GM12872 (cell line): Measurements from ENCODE around the gene CCDC50.

Experiments
- TF ChIP-seq, protein P1 (sequence below): IDR thresholded peaks from 3 replicates; pipeline ENCODE4 v1.5.1; 2011; ENCODE audit warnings: low read depth, mild to moderate bottlenecking, low read length, moderate library complexity; ENCODE audit not compliant: insufficient read depth

The CCDC50 gene

DNA sequence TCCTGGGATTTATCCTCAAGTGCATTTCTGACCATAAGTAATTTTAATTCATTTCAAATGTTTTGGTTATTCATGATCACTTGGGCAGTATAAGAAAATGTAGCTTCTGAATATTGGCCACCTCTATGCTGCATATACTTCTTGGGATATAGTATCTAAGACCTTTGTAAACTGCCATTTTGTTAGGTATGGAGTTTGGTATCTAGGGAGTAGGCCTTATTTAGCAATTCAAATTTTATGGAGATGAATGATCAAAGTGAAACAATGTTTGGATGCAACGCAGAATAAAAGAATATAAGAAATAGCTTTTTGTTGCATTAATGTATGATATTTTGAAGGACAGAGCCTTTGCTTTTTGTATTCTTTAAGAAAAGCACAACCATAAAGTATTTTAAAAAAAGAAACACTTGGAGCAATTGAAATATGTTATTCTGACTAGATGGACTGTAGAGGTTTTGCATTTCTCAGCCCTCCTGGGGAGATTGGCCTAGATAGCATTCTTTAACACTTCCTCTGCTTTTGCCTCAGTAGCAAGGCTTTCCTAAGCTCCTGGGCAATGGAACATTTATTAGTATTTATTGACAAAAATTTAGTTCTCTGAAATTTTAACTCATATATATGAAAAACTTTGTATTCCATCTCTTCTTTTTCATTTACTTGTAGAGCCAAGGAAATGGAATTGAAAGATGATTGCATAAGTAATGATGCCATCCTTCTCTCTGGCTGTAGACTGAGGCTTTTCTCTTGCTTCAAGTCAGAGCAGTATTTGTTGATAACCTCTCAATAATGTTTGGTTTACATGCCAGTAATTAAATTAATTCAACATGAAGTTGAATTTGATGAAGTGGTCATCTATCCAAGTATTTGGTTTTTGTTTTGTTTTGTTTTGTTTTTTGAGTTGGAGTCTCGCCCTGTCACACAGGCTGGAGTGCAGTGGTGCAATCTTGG lies 62.9 kb downstream of the CCDC50 start:
- TF ChIP-seq, protein P1, sequence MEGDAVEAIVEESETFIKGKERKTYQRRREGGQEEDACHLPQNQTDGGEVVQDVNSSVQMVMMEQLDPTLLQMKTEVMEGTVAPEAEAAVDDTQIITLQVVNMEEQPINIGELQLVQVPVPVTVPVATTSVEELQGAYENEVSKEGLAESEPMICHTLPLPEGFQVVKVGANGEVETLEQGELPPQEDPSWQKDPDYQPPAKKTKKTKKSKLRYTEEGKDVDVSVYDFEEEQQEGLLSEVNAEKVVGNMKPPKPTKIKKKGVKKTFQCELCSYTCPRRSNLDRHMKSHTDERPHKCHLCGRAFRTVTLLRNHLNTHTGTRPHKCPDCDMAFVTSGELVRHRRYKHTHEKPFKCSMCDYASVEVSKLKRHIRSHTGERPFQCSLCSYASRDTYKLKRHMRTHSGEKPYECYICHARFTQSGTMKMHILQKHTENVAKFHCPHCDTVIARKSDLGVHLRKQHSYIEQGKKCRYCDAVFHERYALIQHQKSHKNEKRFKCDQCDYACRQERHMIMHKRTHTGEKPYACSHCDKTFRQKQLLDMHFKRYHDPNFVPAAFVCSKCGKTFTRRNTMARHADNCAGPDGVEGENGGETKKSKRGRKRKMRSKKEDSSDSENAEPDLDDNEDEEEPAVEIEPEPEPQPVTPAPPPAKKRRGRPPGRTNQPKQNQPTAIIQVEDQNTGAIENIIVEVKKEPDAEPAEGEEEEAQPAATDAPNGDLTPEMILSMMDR = no peak

DNA sequence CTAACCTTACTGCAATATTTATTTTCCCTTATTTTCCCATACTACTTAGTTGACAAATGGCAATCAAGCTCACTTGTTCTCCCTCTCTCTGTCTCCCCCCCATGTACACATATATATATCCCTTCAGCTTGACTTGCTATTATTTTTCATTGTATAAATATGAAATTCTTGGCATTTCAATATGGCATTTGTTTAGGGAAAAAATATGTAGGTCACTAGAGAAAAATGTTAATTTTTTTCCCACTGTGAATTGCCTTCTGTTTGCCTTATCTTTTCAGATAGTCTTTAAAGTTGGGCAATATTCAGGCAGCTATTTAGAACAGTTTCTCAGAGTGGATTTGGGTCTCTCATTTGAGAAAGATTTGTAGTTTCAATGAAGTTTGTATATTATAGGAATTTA lies 64.0 kb downstream of the CCDC50 start:
- TF ChIP-seq, protein P1 = no peak

DNA sequence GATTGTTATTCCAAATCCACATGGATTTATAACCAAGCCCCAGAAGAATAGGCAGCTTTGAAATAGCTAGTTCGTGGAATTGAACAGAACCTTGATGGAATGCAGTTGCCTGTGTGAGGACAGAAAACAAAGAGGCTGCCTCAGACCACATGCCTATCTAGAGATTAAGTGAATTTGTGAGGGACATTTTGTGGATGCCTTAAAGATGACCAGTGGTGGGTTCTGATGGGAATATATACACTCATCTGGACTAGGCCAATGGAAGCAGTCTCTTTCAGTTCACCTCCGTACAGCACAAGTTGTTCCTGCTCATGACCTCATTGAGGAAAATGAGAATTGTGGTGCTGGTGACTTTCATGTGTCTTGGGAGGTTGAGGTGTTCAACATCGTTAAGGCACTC lies 68.6 kb downstream of the CCDC50 start:
- TF ChIP-seq, protein P1 = no peak

DNA sequence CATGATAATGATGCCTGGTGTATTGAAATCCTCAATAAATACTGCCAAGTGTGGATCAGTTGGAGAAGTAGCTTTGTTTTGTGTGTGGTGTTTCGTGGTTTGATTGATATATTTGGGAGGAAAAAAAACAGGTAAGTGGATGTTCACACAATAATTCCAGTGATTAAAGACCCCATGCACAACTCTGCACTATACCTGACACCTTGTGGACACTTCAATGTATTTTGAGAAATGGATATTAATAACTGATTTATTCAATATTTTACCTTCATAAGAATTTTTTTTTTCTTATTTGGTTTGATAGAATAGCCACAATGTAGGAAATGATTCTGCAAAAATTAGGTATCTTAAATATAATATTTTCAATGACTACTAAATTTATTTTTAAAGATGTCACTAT lies 69.4 kb downstream of the CCDC50 start:
- TF ChIP-seq, protein P1 = no peak

DNA sequence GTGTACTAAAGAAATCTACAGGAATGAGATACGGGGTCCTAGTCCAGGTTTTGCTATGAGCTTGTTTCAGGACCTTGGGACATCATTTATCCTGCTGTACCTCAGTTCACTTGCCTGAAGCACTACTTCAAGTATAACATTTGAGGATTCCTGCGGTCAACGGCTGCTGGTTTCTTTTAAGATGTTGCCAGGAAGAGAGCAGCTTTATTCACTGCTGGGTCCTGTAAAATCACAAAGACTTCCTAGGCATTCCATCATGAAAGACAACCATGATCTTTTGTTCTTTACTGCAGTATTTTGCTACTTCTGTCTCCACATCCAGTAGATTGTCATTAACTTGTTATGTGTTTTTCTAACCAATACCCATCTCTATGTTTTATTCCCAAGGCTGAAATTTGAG lies 70.7 kb downstream of the CCDC50 start:
- TF ChIP-seq, protein P1 = no peak

DNA sequence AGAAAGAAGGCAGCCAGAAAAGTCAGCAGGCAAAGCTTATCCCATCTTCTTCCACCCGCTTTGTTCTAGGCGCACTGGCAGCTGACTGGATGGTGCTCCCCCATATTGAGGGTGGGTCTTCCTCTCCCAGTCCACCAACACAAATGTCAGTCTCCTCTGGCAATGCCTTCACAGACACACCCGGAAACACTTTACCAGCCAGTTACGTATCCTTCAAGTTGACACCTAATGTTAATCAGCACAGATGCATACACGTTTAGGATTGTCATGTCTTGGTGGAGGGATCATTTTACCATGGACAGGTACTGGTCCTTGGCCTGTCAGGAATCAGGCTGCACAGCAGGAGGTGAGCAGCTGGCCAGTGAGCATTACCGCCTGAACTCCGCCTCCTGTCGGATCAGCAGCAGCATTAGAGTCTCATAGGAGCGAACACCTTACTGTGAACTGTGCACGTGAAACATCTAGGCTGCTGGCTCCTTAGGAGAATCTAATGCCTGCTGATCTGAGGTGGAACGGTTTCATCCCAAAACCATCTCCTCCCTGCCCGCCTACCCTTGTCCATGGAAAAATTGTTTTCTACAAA lies 72.7 kb downstream of the CCDC50 start:
- TF ChIP-seq, protein P1 = no peak

DNA sequence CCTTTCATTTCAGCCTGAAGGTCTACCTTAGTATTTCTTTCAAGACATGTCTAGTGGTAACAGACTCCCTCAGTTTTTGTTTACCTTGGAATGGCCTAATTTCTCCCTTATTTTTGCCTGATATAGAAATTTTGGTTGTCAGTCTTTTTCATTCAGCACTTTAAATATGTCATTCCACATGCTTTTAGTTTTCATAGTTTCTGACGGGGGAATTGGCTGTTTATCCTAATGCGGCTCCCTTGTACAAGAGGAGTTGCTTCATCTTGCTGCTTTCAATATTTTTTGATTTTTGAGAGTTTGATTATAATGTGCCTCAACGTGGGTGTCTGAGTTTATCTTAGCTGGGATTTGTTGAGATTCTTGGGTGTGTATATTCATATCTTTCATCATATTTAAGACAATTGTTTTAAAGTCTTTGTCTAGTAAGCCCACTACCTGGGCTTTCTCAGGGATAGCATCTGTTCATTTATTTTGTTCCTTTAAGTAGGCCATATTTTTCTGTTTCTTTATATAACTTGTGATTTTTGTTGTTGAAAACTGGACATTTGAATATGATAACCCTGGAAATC lies 80.7 kb downstream of the CCDC50 start:
- TF ChIP-seq, protein P1 = no peak
